ENCODE results near the gene ACAP3.

- TF ChIP-seq CTCF (IDR thresholded peaks at IDR 0.05; ENCODE audit: insufficient read depth, low read length) (no peak), REST (IDR thresholded peaks at IDR 0.05; ENCODE audit: insufficient replicate concordance, low read depth) (no peak), GABPA (IDR thresholded peaks at IDR 0.05; ENCODE audit: low read depth) (no peak), POLR2AphosphoS5 (IDR thresholded peaks at IDR 0.05; ENCODE audit: low read depth) (no peak; the same call in 1 of the 2 replicates)
Measured at GRCh38 chr1:1333551-1334241, 26.0 kb upstream of the ACAP3 start.

Measured in HL-60 (cell line).